ENCODE results near the gene HGD. TPM values are rescaled to one million over a fixed set of nuclear protein-coding genes. Genes with fewer than 3 reads are reported as not detected.
"Not testable (repeated sequence)": the region's sequence is repeated elsewhere in the genome, so short reads cannot be mapped to it uniquely, and the experiment has no call there.

Gene HGD
- total and polyA plus RNA-seq, 4 donors = 1.8 to 2.6 (median 2.3) TPM

GRCh38 chr3:120622870-120623726 lies 58.9 kb downstream of the HGD start:
- no peak for ATAC-seq (ENCODE audit: insufficient read depth, low FRiP score)
- DNase-seq = no peak
- no peak overlapping the region for H3K27ac ChIP-seq (ENCODE audit: low read depth in 1 of 2, low read length in 1 of 2)
- H3K4me3 ChIP-seq = no peak overlapping the region
- peaks cover 0 to 5% (median 2%) of the 10 kb centered on the region in 4 donors for H3K9me3 ChIP-seq (ENCODE audit: control insufficient read depth in 4 of 4, insufficient read depth in 3 of 4, low read length in 3 of 4)
- 88 to 89% methylated on average over 12 of the region's 12 CpGs for WGBS, 2 donors
- no peak overlapping the region for H3K9ac ChIP-seq (ENCODE audit: insufficient read depth in 1 of 2, low read length in 2 of 2)
- TF ChIP-seq CTCF (IDR thresholded peaks at IDR 0.05; ENCODE audit: control extremely low read depth, extremely low read depth) = no peak
- H3K36me3 ChIP-seq (ENCODE audit: control insufficient read depth in 4 of 4, insufficient read depth in 4 of 4, low read length in 4 of 4) = no peaks in the 10 kb centered on the region
- H3K4me1 ChIP-seq (ENCODE audit: control insufficient read depth in 5 of 5, insufficient read depth in 5 of 5, low read length in 5 of 5) = no peaks in the 10 kb centered on the region
- H3K27me3 ChIP-seq (ENCODE audit: control insufficient read depth in 3 of 3, insufficient read depth in 3 of 3, low read length in 2 of 3) = no peaks in the 10 kb centered on the region

GRCh38 chr3:120622457-120622856 lies 59.6 kb downstream of the HGD start:
- 81 to 82% methylated on average over 3 of the region's 3 CpGs for WGBS, 2 donors
- no peak overlapping the region for H3K27ac ChIP-seq (ENCODE audit: low read depth in 1 of 2, low read length in 1 of 2)
- H3K4me3 ChIP-seq = no peak overlapping the region
- H3K9me3 ChIP-seq (ENCODE audit: control insufficient read depth in 4 of 4, insufficient read depth in 3 of 4, low read length in 3 of 4) = peaks cover 0 to 5% (median 2%) of the 10 kb centered on the region in 4 donors
- H3K36me3 ChIP-seq (ENCODE audit: control insufficient read depth in 4 of 4, insufficient read depth in 4 of 4, low read length in 4 of 4) = no peaks in the 10 kb centered on the region
- ATAC-seq (ENCODE audit: insufficient read depth, low FRiP score) (no peak), DNase-seq (no peak)
- no peaks in the 10 kb centered on the region for H3K4me1 ChIP-seq (ENCODE audit: control insufficient read depth in 5 of 5, insufficient read depth in 5 of 5, low read length in 5 of 5)
- H3K27me3 ChIP-seq (ENCODE audit: control insufficient read depth in 3 of 3, insufficient read depth in 3 of 3, low read length in 2 of 3) = no peaks in the 10 kb centered on the region
- no peak for TF ChIP-seq CTCF (IDR thresholded peaks at IDR 0.05; ENCODE audit: control extremely low read depth, extremely low read depth)
- no peak overlapping the region for H3K9ac ChIP-seq (ENCODE audit: insufficient read depth in 1 of 2, low read length in 2 of 2)

GRCh38 chr3:120616745-120617144 lies 65.3 kb downstream of the HGD start:
- H3K36me3 ChIP-seq (ENCODE audit: control insufficient read depth in 4 of 4, insufficient read depth in 4 of 4, low read length in 4 of 4); H3K27ac ChIP-seq (ENCODE audit: low read depth in 1 of 2, low read length in 1 of 2); H3K9ac ChIP-seq (ENCODE audit: insufficient read depth in 1 of 2, low read length in 2 of 2); H3K4me3 ChIP-seq; H3K27me3 ChIP-seq (ENCODE audit: control insufficient read depth in 3 of 3, insufficient read depth in 3 of 3, low read length in 2 of 3); ATAC-seq (ENCODE audit: insufficient read depth, low FRiP score); H3K4me1 ChIP-seq (ENCODE audit: control insufficient read depth in 5 of 5, insufficient read depth in 5 of 5, low read length in 5 of 5); DNase-seq; H3K9me3 ChIP-seq (ENCODE audit: control insufficient read depth in 4 of 4, insufficient read depth in 3 of 4, low read length in 3 of 4): not testable (repeated sequence)
- WGBS, 2 donors = 85 to 92% methylated on average over 8 of the region's 8 CpGs

GRCh38 chr3:120615847-120616609 lies 66.0 kb downstream of the HGD start:
- Histone ChIP-seq H3K9me3 (ENCODE audit: control insufficient read depth in 4 of 4, insufficient read depth in 3 of 4, low read length in 3 of 4) (no peaks in the 10 kb centered on the region), H3K9ac (ENCODE audit: insufficient read depth in 1 of 2, low read length in 2 of 2) (no peak overlapping the region), H3K4me1 (ENCODE audit: control insufficient read depth in 5 of 5, insufficient read depth in 5 of 5, low read length in 5 of 5) (no peaks in the 10 kb centered on the region), H3K4me3 (no peak overlapping the region), H3K36me3 (ENCODE audit: control insufficient read depth in 4 of 4, insufficient read depth in 4 of 4, low read length in 4 of 4) (no peaks in the 10 kb centered on the region), H3K27ac (ENCODE audit: low read depth in 1 of 2, low read length in 1 of 2) (no peak overlapping the region), H3K27me3 (ENCODE audit: control insufficient read depth in 3 of 3, insufficient read depth in 3 of 3, low read length in 2 of 3) (no peaks in the 10 kb centered on the region)
- DNase-seq = peak in 2 of 3 donors; percentile 7 to 45
- WGBS, 2 donors = 64 to 66% methylated on average over 13 of the region's 13 CpGs
- no peak for TF ChIP-seq CTCF (IDR thresholded peaks at IDR 0.05; ENCODE audit: control extremely low read depth, extremely low read depth)
- peak; percentile 53 for ATAC-seq (ENCODE audit: insufficient read depth, low FRiP score)

Measured in lung (tissue), 12 donors.